Heart left ventricle (tissue), 13 donors: ENCODE measurements around the gene RANBP17.

Experiments
- POLR2A ChIP-seq, 2 donors: fragments of 450-650 bp; IDR thresholded peaks; one replicate each; pipeline ENCODE4 v1.6.1; 2017; ENCODE audit warnings: antibody characterized with exemption in 2 of 2, mild to moderate bottlenecking in 2 of 2, moderate library complexity in 2 of 2
- TF ChIP-seq, protein P1 (sequence below), 12 donors: fragments of 200-600 bp; sonication (generic) in 4 of 12; IDR thresholded peaks; one replicate each; pipeline versions ENCODE4 v1.5.0 to v1.8.0; 2018 to 2022; ENCODE audit warnings: antibody characterized with exemption in 12 of 12, mild to moderate bottlenecking in 5 of 12
- donor health status: ischemic (EF 13 %, LVEDD 7.1; RV severe dilation, severe dysfunction).
- donor health status: DM: no; HTN: yes; CAD: no.
- donor health status: DM: no; HTN: no; CAD: no.
- donor health status: ischemic (EF 25% LVEDD 6.9; RV normal size, moderate dysfunction).
- donor health status: ischemic (EF 25% LVEDD 5.7; RV mildly dilated, moderate dysfunction).
- donor health status: ischemic (EF 35%, LVEDD 5.7; RV mildly dilated, moderate dysfunction).
- donor health status: nonischemic (EF 11% LVEDD 7.7; RV severe dilation, severe dysfunction).
- donor health status: DM: yes; HTN: yes; CAD: no.
- donor health status: PGD.
- donor health status: ischemic (EF 29% LVEDD 5.4; RV normal size, mild dysfunction).
- donor health status: nonischemic (EF 23%, LVEDD 6.1; RV moderate dilation, normal function).

- no peak for TF ChIP-seq POLR2A (IDR thresholded peaks at IDR 0.05)
- TF ChIP-seq, protein P1, sequence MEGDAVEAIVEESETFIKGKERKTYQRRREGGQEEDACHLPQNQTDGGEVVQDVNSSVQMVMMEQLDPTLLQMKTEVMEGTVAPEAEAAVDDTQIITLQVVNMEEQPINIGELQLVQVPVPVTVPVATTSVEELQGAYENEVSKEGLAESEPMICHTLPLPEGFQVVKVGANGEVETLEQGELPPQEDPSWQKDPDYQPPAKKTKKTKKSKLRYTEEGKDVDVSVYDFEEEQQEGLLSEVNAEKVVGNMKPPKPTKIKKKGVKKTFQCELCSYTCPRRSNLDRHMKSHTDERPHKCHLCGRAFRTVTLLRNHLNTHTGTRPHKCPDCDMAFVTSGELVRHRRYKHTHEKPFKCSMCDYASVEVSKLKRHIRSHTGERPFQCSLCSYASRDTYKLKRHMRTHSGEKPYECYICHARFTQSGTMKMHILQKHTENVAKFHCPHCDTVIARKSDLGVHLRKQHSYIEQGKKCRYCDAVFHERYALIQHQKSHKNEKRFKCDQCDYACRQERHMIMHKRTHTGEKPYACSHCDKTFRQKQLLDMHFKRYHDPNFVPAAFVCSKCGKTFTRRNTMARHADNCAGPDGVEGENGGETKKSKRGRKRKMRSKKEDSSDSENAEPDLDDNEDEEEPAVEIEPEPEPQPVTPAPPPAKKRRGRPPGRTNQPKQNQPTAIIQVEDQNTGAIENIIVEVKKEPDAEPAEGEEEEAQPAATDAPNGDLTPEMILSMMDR (IDR thresholded peaks at IDR 0.05) = no peak
Observed at GRCh38 chr5:170923910-170924620, 62.2 kb downstream of the RANBP17 start.
